OCI-LY3 (cell line): ENCODE results near the gene CDO1.

ENCODE experiments used
- H2AFZ ChIP-seq: fragments of 200-600, 300-600 bp; shearing (Covaris generic); 2 replicates; pipeline ENCODE4 v1.6.0; 2014; ENCODE audit warnings: antibody characterized with exemption, low read depth, low read length
- H3K27ac ChIP-seq: fragments of 200-600, 300-600 bp; sonication (generic); 2 replicates; pipeline ENCODE4 v1.5.1; 2014; ENCODE audit warnings: mild to moderate bottlenecking, low read length, moderate library complexity, mixed read lengths
- H3K27me3 ChIP-seq: fragments of 200-600, 300-600 bp; sonication (generic); 2 replicates; pipeline ENCODE4 v1.6.1; 2014; ENCODE audit warnings: low read depth, low read length, mixed read lengths
- H3K36me3 ChIP-seq: fragments of 200-600, 300-600 bp; sonication (generic); replicated peaks from 2 replicates; pipeline ENCODE3; 2014; ENCODE audit warnings: low read depth, low read length, mixed read lengths
- H3K4me1 ChIP-seq: fragments of 300-600, 200-600 bp; sonication (generic); 2 replicates; pipeline ENCODE4 v1.6.1; 2014; ENCODE audit warnings: low read length, mixed read lengths
- H3K4me2 ChIP-seq: fragments of 200-600, 300-600 bp; sonication (generic); 2 replicates; pipeline ENCODE4 v1.6.1; 2014; ENCODE audit warnings: low read length, mixed read lengths
- H3K4me3 ChIP-seq: fragments of 300-600, 200-600 bp; sonication (generic); 2 replicates; pipeline ENCODE4 v1.5.1; 2014; ENCODE audit warnings: antibody characterized with exemption, mild to moderate bottlenecking, low read length, moderate library complexity
- H3K79me2 ChIP-seq: fragments of 300-600, 200-600 bp; shearing (Covaris generic); 2 replicates; pipeline ENCODE4 v1.6.1; 2014; ENCODE audit warnings: mild to moderate bottlenecking, low read length, mixed read lengths
- H3K9ac ChIP-seq: fragments of 300-600, 200-600 bp; shearing (Covaris generic); 2 replicates; pipeline ENCODE4 v1.6.0; 2014; ENCODE audit warnings: mild to moderate bottlenecking, low read length, moderate library complexity
- H3K9me3 ChIP-seq: fragments of 200-600, 300-600 bp; shearing (Covaris generic); 2 replicates; pipeline ENCODE4 v1.6.1; 2014; ENCODE audit warnings: low read length, mixed read lengths; ENCODE audit not compliant: insufficient read depth
- H4K20me1 ChIP-seq: fragments of 200-600, 300-600 bp; sonication (generic); 2 replicates; pipeline ENCODE4 v1.6.1; 2016; ENCODE audit warnings: low read length, mixed read lengths; ENCODE audit not compliant: insufficient read depth
- EZH2phosphoT487 ChIP-seq: fragments of 200-600 bp; shearing (Covaris generic); IDR thresholded peaks from 2 replicates; pipeline ENCODE4 v1.6.1; 2018; ENCODE audit warnings: antibody characterized with exemption, mixed run types, low read depth
- TF ChIP-seq, protein P1 (sequence below): fragments of 200-600, 300-600 bp; sonication (generic); IDR thresholded peaks from 2 replicates; pipeline ENCODE4 v1.5.1; 2014; ENCODE audit warnings: antibody characterized with exemption, low read length, low read depth

Gene CDO1

DNA sequence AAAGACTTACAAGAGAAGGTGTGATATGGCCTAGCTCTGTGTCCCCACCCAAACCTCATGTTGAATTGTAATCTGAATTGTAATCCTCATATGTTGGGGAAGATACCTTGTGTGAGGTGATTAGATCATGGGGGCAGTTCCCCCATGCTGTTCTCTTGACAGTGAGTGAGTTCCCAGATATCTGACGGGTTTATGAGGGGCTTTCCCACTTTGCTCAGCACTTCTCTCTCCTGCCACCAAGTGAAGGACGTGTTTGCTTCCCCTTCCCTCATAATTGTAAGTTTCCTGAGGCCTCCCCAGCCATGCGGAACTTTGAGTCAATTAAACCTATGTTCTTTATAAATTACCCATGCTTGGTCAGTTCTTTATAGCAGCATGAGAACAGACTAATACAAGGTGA, 49.0 kb downstream of the CDO1 start:
- H3K4me2 ChIP-seq: peak overlapping the region; percentile 18
- no peaks in the 10 kb centered on the region for H3K27me3 ChIP-seq

DNA sequence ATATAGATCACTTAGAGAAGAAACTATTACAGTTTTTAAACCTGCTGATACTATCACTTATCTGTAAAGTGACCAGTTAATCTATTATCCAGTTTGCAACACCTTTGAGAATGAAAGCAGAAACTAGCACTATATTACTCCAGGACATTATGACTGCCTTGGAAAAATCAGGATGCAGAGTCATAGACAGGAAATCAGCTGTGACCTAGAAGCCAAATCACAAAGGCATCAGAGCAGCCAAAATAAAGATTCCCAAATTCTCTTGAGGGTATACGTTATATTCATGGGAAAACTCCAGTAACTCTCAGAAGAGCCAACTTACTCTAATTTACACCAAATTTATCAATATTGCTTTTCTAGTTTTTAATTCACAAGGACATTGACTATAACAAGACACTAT, 49.9 kb downstream of the CDO1 start:
- Histone ChIP-seq H3K4me2 (no peak overlapping the region), H3K27me3 (no peaks in the 10 kb centered on the region), H4K20me1 (no peaks in the 10 kb centered on the region), H3K9ac (no peak overlapping the region), H3K79me2 (no peaks in the 10 kb centered on the region), H3K9me3 (no peaks in the 10 kb centered on the region), H3K27ac (no peak overlapping the region), H3K4me3 (no peak overlapping the region), H3K4me1 (peaks cover 11% of the 10 kb centered on the region), H2AFZ (no peak overlapping the region), H3K36me3 (no peaks in the 10 kb centered on the region)
- TF ChIP-seq EZH2phosphoT487: no peak
- TF ChIP-seq, protein P1, sequence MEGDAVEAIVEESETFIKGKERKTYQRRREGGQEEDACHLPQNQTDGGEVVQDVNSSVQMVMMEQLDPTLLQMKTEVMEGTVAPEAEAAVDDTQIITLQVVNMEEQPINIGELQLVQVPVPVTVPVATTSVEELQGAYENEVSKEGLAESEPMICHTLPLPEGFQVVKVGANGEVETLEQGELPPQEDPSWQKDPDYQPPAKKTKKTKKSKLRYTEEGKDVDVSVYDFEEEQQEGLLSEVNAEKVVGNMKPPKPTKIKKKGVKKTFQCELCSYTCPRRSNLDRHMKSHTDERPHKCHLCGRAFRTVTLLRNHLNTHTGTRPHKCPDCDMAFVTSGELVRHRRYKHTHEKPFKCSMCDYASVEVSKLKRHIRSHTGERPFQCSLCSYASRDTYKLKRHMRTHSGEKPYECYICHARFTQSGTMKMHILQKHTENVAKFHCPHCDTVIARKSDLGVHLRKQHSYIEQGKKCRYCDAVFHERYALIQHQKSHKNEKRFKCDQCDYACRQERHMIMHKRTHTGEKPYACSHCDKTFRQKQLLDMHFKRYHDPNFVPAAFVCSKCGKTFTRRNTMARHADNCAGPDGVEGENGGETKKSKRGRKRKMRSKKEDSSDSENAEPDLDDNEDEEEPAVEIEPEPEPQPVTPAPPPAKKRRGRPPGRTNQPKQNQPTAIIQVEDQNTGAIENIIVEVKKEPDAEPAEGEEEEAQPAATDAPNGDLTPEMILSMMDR: no peak

More for the DNA sequence above, 49.0 kb downstream of the CDO1 start:
- no peak overlapping the region for H3K27ac ChIP-seq
- no peak overlapping the region for H3K4me3 ChIP-seq
- H3K9me3 ChIP-seq: no peaks in the 10 kb centered on the region
- no peaks in the 10 kb centered on the region for H4K20me1 ChIP-seq
- no peak for TF ChIP-seq EZH2phosphoT487
- TF ChIP-seq, protein P1: no peak
- H3K79me2 ChIP-seq: no peaks in the 10 kb centered on the region
- H2AFZ ChIP-seq: no peak overlapping the region
- no peaks in the 10 kb centered on the region for H3K36me3 ChIP-seq
- peaks cover 11% of the 10 kb centered on the region for H3K4me1 ChIP-seq
- no peak overlapping the region for H3K9ac ChIP-seq

DNA sequence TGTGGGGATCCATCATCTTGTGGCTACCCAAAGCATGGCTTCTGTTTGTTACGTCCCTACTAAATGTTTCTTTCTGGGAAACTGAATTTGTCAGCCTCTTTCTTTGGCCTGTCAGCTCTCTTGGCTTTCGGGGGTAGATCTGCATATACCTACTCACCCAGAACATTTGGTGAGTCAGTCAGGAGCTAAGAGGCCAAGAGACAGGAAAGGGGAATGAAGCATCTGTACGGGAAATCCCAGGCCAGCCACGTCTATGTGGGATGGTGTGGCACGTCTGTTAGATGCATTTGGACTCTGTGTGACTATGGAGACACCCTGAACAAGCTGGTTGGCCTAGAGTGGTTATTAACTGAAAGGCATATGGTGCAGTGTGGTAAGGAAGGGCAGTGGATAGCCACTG, 58.1 kb downstream of the CDO1 start:
- no peak for TF ChIP-seq EZH2phosphoT487
- TF ChIP-seq, protein P1: no peak
- no peaks in the 10 kb centered on the region for H3K4me1 ChIP-seq
- no peaks in the 10 kb centered on the region for H3K27me3 ChIP-seq
- H3K36me3 ChIP-seq: no peaks in the 10 kb centered on the region
- no peaks in the 10 kb centered on the region for H3K79me2 ChIP-seq
- no peak overlapping the region for H3K4me3 ChIP-seq
- H3K27ac ChIP-seq: no peak overlapping the region
- no peak overlapping the region for H3K9ac ChIP-seq
- no peaks in the 10 kb centered on the region for H3K9me3 ChIP-seq
- no peaks in the 10 kb centered on the region for H4K20me1 ChIP-seq
- no peak overlapping the region for H2AFZ ChIP-seq
- no peak overlapping the region for H3K4me2 ChIP-seq

DNA sequence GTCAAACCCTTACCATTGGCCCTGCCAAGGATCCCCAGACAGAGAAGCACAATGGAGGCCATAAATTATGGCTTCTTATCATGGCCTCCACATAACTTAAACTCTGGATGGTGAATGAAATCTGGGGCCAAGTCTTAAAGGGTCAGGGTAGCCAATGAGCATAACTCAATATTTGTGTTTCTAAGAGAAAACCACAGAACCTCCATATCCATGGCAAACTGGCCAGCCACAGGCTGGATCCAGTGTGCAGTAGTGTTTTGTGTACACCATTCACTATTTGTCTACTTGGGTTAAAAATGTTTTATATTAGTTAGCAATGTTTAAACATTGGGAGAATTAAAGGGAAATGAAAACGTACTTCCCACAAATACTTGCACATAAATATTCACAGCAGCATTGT, 60.8 kb downstream of the CDO1 start:
- Histone ChIP-seq H3K9me3 (no peaks in the 10 kb centered on the region), H3K36me3 (no peaks in the 10 kb centered on the region), H3K27me3 (0 out of 2 replicates have a peak, but pooled peaks cover 5% of the 10 kb centered on the region), H3K79me2 (no peaks in the 10 kb centered on the region), H3K4me1 (no peaks in the 10 kb centered on the region), H4K20me1 (no peaks in the 10 kb centered on the region), H3K27ac (no peak overlapping the region), H3K9ac (no peak overlapping the region), H2AFZ (no peak overlapping the region), H3K4me3 (no peak overlapping the region), H3K4me2 (no peak overlapping the region)
- TF ChIP-seq, protein P1: no peak
- no peak for TF ChIP-seq EZH2phosphoT487
